ENCODE measurements around the gene COPB1.
A peak's percentile ranks its signal among the peaks of the same experiment; 100 is the strongest.

Gene COPB1

DNA sequence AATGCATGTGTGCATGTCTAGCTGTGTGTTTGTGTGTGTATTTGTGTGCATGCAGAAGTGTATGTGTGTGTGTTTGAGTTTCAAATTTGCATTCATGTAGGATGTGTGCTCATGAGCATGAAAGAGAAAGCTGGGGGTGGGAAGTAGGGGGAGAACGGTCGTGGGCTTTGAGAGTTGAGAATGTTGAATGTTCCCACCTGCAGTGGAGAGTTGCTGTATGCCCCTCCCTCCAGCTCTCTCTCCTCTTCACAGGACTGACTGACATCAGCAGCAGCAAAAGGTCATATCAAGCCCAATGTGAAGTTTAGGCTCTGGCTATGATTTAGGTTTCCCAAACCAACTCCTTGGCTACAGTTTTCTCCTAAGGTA is 76.8 kb downstream of the COPB1 start:
- no peak for DNase-seq

DNA sequence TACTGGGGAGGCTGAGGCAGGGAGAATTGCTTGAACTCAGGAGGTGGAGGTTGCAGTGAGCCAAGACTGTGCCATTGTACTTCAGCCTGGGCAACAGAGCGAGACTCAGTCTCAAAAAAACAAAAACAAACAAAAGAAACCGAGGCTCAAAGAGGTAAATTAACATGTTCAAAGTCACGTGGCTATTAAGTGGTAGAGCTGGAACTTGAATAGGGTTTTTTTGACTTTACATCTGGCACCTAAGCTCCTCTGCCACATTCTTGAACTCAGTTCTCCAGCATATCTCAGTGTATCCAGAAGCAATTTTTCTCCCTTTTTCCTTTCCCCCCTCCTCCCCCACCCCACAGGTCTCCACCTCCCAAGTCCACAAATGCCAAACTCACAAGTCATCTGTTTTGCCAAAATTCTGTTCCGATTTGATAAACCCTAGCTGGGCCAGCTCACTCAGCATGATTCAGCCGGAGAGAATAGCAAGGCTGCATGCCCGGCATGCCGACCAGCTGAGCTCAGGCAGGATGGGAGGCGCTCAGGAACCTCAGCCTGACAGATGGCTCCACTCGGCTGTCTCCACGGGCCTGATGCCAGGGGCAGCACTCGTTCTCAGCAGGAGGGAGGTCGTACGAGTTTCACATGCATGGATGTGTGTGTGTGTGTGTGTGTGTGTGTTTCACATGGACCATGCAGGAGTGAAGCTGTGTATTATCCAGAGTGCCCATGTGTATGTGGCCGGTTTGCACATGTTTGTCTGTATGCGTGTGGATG is 77.4 kb downstream of the COPB1 start:
- DNase-seq = peak; percentile 91

DNA sequence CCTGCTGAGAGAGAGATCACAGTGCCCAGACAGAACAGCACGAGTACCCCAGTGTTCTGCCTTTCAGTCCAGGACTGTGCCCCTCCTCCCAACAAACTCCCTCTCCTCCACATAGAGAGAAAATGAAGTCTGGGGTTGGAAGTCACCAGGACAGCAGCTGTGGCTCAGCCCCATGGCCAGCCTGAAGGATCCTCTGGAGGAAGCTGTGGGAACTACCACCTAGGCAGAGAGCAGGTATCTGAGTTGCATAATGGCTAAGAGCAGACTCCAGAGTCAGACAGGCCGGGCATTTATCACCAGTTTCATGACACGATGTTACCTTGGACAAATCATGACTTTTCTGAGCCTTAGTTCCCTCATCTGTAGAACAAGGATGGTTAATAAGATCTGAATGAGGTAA is 79.4 kb downstream of the COPB1 start:
- DNase-seq = no peak

DNA sequence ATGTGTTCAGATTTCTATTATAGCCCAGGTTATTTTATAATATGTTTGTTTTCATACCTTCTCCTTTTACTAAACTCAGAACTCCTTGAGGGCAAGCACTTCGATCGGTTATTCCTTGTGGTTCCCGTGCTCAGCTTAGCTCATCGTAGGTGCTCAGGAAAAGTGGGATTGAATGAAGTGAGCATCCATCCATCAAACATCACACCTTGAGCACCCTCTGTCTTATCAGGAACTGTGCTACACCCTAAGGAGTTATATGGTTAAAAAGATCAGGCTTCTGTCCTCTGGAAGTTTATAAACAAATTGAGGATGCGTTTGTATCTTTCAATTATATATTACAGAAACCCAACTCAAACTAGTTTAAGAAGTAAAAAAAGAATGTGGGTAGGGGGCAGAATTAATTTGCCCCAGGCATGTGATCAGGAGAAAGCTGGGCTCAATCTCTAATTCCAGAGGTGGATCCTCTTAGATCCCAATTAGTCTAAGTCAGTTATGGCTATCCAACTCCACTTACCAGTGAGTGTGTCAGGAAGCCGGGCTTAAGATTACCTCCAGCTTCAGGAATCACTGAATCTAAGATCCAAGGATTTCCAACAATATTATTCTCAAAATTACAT is 80.7 kb downstream of the COPB1 start:
- DNase-seq = no peak

DNA sequence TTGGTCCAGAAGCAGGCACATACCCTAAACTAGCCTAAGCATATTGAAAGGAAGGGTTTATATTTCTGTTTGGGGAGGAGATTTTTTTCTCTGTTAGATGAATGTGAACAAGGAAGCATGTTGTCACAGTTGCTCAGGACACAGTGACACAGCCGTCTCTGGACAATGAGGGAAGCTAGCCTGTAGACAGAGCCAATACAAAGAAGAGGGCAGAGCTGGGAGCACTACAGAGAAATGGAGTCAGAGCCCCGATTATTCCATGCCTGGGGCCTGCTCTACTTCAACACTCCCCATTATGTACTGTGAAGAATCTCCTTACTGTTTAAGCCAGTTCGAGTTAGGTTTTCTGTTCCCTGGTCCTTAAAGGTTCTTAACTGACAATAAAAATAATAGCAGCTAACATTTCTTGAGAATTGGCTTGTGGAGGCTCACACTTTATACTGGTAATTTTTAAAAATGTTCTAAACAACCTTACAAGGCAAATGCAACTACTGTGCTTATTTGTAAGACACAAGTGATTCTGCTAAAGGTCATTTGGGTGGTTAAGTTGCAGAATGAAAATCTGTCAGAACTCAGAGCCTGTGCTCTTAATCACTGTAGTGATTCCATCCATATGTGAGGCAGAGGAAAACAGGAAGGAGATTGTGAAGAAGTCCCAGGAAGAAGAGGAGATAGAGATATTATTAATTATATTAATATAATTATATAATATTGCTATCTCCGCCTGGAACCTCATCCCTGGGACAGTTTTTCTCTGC is 81.8 kb downstream of the COPB1 start:
- DNase-seq = no peak

DNA sequence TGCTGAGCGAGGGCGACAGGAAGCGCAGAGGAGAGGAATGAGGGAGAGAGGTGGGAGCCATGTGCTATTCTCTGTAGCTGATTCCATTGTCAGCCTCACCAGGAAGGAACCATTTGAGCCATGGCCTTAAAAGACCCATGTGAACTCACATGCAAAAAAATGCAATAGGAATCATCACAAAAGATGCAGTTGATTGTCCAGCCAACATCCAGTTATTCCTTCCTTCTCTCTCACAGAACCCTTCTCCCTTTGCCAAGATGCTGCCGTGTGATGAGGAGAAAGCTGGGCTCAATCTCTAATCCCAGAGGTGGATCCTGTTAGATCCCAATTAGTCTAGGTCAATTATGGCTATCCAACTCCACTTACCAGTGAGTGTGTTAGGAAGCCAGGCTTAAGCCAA is 82.4 kb downstream of the COPB1 start:
- DNase-seq = no peak

DNA sequence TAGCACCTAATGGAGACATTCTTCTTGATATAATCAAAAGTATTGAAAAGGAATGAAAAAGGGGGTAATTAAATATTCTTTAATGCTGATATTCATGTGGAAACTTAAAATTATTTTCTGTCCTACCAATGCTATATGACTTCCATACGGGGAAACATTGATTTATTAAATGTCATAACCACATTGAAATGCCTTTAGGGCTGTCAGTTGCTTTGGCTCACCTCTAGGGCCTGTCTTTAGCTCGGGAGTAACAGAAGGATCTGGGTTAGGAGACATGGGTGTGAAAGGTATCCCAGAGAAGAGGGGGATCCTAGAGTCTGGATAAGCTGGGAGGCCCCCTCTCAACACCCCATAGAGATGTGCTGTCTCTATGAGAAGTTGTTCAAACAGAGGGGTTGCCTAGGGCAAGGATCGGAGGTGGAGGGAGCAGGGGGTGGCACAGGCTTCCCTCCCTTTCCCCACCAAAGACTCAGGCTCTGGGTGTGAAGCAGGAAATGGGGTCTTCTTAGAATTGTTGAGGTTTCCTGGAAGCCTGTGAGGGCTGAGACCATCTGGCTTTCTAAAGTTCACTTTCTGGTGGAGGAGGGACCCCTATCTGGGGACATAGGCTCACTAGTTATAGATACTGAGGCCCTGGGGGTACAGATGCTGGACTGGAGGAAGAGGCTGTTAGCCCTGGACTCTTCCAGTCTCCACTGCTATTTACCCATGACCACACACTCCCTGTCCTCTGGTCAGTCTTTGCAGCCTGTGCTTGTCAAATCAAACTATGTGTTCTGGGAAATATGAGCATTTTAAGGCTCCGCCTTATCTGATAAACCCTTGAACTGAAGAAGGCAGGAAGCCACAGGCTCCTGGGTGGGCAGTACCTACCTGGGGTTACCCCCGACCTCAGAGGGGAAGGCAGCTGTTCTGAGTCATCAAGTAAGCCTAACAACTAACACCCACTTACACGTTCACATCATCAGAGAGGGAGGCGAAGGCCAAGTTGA is 84.8 kb downstream of the COPB1 start:
- DNase-seq = no peak

DNA sequence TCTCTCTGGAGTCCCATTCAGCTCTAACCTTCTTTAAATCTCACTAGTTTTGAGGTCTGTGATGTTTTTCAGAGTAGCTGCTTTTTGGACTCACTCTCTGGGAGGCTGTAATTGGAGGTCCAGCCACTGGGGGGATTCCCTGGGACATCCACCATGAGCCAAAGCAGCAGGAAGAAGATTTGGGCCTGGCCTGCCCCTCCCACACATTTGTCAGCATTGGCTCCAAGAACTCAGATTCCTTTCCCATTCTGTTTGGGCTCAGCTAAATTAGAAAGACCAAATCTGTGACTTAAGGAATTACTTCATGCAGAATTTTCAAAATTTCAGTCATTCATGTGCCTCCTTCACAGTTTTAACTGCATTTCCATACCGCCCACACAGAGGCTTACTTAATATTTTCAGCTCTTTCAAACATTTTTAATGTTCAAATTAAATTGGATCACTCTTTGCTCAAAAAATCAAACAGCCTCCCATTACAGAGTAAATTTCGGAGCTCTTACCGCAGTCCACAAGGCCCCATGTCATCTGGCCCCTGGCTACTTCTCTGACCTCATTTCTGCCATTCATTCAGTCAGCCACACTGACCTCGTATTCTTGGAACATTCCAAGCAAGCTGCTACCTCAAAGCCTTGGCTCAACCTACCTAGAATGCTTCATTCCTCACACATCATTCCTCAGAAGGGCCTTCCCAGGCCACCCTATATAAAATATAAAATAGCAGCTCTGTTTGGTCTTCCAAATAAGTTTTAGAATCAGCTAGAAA is 86.1 kb downstream of the COPB1 start:
- peak; percentile 57 for DNase-seq

DNA sequence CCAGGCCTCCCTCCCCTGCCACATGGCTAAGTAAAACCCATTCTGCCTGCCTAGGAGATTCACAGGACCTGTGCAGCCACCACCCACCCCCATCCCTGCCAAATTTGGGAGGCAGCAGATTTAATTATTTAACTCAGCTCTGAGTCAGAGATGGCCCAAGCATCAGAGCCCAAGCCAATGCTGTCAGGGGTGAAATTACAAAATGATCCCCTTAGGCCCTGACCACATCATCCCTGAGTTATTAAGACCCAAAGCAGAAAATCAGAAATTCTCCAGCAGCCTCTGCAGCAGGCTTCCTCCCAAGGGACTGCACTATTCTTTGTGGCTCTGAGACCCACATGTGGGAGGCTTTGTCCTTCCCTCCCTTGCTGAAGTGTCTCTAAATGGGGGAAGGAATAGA is 87.8 kb downstream of the COPB1 start:
- no peak for DNase-seq

DNA sequence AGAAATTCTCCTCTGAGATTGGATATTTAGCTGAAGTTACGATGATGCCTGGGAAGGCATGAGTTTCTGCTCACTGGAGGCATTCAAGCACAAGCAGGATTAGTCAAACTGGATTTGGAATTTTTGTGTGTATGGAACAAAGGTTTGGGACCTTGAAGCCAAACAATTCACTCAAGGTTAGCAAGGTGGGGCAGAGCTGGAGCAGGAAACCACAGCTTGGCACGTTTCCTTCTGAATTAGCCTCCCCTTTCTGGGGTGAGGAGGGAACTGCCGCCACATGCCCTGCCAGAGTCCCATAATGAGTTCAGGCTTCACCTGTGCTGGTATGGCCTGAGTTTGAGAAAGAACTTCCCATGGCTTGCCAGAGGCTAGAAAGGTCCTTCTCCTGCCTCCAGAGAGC is 89.7 kb downstream of the COPB1 start:
- no peak for DNase-seq

DNA sequence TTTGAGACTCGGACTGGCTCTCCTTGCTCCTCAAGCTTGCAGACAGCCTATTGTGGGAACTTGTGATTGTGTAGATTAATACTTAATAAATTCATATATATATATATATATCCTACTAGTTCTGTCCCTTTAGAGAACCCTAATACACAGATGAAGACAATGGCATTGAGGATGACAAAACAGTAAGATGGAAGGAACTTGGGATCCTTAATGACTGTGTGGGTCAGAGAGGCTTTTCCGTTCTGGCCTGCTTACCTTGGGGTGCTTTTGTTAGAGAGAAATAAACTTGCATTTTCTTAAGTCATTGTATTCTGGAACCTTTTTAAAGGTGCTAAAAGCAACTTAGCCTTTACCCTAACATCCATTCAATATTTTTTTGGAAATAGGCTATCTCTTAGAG is 91.0 kb downstream of the COPB1 start:
- no peak for DNase-seq
